Measurements from ENCODE around the gene MTHFD1L.

DNA sequence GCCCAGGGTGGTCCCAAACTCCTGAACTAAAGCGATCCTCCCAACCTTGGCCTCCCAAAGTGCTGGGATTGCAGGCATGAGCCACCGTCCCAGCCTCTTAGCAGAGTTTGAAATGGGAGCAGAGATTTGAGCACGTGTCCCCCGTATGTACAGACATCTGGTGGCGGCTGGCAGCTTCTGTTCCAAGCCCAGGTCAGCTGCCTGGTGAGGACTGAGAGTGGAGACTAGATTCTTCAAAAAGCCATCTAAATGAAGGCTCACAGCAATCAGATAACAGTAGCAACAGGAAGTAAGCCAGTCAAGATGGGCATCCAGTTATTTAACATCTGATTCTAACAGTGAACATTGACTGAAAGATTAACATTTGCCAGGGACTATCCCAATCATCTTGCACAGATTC is 246.2 kb downstream of the MTHFD1L start:
- TF ChIP-seq, protein P1, sequence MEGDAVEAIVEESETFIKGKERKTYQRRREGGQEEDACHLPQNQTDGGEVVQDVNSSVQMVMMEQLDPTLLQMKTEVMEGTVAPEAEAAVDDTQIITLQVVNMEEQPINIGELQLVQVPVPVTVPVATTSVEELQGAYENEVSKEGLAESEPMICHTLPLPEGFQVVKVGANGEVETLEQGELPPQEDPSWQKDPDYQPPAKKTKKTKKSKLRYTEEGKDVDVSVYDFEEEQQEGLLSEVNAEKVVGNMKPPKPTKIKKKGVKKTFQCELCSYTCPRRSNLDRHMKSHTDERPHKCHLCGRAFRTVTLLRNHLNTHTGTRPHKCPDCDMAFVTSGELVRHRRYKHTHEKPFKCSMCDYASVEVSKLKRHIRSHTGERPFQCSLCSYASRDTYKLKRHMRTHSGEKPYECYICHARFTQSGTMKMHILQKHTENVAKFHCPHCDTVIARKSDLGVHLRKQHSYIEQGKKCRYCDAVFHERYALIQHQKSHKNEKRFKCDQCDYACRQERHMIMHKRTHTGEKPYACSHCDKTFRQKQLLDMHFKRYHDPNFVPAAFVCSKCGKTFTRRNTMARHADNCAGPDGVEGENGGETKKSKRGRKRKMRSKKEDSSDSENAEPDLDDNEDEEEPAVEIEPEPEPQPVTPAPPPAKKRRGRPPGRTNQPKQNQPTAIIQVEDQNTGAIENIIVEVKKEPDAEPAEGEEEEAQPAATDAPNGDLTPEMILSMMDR (IDR thresholded peaks at IDR 0.05; ENCODE audit: insufficient read depth, low read length, poor library complexity, severe bottlenecking), result no peak
- TF ChIP-seq EZH2phosphoT487 (conservative IDR thresholded peaks at IDR 0.05; ENCODE audit: low read length), result no peak

Data from SU-DHL-6 (cell line).